Effector CD4-positive, alpha-beta T cell (primary cell): Measurements from ENCODE around the gene SART3.
"Not testable (repeated sequence)": the region's sequence is repeated elsewhere in the genome, so short reads cannot be mapped to it uniquely, and the experiment has no call there.

Source experiments
- DNase-seq: peaks from one replicate; pipeline ENCODE4 v3.0.0-alpha.2; 2020

Gene SART3

DNA sequence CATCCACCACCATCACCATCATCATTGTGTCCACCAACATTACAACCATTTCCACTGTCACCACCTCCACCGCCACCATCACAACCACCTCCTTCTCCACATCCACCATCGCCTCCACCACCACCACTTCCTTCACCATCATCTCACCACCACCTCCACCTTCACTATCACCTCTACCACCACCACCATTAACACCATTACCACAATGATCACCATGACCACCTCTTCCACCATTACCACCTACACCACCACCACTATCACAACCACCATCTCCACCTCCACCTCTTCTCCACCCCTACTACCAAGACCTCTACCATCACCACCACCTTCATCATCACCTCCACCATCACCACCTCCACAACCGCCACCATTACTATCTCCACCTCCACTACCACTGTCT is 17.8 kb upstream of the SART3 start:
- no peak for DNase-seq

DNA sequence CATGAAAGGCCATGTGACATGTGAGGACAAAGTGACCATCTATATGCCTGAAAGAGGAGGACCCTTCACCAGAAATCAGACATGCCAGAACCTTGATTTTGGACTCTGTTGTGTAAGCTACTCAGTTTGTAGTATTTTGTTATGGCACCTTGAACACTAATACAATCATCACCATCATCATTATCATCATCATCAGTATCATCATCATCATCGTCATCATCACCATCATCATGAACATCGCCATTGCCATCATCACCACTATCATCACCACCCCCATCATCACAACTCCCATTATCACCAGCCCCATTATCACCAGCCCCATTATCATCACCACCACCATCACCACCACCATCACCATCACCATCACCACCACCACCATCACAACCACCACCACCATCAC is 17.3 kb upstream of the SART3 start:
- no peak for DNase-seq

DNA sequence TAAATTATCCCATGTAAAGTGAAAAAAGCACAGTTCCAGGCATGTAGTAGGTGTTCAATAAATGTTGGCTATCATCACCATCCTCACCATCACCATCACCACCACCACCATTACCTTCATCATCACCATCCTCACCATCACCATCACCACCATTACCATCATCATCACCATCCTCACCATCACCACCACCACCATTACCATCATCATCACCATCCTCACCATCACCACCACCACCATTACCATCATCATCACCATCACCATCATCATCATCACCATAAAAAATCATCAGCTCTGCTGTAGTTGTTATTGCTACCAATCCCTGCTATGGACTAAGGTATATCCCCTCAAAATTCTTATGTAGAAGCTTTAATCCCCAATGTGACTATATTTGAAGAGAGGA is 16.5 kb upstream of the SART3 start:
- DNase-seq = no peak

DNA sequence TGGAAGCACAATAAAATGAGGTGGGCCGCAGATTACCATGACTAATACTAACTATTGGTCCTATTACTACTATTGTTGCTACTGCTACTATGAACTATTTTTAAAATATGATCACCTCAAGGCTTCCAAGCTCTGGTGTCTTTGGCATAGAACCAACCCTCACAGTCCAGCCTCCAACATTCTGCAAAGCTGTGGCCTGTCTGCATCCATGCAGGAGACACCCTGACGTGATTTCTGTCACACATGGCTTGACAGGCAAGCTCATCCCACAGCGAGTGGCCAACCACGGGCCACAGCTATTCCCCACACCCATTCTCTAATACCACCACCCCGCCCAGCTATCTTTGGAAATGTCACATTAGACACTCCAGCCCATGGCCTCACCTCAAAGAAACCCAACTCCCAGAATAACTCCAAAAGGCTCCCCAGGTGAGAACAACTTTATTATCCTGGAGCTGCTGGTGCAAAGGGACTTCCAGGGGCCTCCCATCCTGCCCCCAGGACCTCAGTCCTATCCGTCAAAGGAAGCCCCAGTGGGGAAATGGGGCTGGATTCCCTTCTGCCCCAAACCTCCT is 15.8 kb upstream of the SART3 start:
- DNase-seq = no peak

DNA sequence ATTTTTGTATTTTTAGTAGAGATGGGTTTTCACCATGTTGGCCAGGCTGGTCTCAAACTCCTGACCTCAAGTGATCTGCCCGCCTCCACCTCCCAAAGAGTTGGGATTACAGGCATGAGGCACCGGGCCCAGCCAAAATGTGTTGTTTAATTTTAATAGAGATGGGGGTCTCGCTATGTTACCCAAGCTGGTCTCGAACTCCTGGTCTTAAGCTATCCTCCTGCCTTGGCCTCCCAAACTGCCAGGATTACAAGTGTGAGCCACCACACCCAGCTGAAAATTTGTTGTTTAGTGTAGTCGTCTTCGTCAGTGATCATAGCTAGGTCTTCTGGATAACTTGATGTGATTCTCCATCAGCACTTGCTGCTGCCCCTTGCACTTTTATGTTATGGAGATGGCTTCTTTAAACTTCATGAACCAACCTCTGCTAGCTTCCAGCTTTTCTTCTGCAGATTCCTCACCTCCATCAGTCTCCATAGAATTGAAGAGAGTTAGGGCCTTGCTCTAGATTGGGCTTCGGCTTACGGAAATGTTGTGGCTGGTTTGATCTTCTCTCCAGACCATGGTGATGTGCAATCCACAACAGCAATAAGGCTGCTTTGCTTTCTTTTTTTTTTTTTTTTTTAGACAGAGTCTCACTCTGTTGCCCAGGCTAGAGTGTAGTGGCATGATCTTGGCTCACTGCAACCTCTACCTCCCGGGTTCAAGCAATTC is 14.4 kb upstream of the SART3 start:
- DNase-seq = no peak

DNA sequence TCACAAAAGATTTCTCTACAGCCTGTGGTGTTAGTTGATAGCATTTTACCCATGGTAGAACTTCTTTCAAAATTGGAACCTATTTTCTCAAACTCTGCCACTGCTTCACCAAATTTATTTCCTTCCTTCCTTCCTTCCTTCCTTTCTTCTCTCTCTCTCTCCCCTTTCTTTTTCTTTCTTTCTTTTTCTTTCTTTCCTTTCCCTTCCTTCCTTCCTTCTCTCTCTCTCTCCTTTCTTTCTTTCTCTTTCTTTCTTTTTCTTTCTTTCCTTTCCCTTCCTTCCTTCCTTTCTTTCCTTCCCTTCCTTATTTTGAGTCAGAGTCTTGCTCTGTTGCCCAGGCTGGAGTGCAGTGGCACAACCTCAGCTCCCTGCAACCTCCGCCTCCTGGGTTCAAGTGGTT is 13.3 kb upstream of the SART3 start:
- not testable (repeated sequence) for DNase-seq

DNA sequence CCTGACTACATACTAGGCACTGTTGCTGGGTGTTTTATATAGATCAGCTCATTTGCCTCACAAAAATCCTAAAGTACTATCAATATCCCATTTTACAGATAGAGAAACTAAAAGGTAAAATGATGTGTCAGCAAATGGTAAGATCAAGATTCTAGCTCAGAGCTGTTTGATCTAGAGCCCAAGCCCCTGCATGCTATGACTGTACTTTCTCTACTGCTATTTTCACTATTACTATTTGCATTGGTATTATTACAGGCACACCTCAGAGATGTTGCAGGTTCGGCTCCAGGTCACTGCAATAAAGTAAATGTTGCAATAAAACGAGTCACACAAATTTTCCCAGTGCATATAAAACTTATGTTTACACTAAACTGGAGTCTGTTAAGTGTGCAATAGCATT is 12.3 kb upstream of the SART3 start:
- DNase-seq = no peak

DNA sequence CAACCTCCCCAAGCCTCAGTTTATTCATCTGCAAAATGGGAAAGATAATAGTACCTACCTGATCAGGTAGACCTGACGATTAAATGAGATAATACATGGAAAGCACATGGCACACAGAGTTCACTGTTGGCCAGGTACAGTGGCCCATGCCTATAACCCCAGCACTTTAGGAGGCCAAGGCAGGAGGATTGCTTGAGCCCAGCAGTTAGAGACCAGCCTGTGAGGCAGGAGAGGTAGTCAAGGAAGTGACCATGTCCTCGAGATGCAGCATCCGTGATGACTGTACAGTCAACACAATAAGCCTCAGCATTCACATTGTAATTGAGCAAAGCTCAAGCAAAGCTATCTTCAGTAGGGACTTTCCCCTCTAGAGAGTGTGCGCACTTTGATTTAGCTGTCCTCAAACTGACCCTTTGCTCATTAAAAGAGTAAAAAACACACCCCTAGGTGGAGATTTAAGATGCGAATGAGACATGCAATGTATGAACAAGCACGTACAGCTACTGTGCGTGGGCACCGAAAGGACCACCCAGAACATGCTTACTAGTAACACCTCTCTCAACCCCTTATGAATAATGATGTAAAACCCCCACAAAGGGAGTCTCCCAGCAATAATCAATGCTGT is 11.3 kb upstream of the SART3 start:
- DNase-seq = no peak

DNA sequence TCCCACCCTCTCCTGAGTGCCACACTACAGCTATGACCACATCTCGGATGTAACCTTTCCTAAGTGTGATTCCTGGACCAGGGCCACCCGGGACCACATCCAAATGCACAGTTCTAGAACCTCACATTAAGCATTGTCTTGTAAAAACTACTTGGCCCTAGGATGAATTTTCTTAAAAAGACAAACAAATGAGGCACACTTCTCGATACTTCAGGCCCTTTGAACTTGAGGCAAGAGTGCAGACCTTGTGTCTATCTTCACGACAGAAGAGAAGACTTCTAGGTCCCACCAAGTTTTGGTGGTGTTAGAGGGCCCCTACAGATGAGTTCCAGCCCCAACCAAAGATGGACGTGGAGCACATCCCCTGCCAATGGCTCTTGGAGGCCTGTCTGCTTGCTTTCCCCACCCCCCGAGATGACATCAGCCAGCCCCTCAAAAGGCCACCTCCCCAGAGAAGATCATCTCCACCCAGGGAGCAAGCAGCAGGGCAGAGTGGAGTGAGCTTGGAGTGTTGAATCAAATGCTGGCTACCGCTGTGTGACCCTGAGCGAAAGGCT is 10.7 kb upstream of the SART3 start:
- DNase-seq = no peak

DNA sequence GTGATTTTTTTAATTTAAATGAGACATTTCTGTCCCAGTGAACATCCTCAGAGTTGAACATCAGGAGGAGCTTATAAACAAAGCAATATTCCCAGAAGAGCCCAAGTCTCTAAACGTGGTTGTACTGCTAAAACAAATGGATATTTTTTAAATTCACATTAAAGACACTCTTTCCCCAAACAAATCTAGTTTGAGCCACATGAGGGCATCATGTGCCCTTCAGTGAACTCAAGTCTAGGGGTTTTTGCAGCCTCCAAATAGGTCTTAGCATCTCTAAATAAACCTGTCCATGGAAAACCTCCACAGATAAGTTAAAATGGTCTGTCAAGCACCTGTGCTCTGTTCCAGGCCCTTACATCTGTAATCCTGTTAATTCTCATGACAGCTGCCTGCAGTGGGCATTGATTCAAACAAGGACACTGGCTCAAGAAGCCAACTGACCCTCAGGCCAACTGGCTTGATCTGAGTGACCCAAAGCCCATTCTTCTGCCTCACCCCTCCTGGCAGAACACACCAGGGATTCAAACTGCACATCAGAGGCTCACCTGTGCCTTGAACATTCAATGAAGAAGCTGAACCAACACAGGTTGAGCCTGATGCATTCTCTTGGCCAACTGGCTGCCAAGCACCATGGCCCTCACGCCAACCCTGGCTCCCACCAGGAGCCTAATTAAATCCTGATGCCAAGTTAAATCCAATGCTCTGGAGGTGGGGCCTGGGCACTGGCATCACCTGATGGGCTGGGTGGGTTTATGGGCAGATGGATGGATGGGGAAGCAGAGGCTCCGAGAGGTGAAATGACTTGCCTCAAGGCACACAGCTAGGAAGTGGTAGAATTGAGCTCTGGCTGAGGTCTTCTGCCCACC is 10.0 kb upstream of the SART3 start:
- no peak for DNase-seq

DNA sequence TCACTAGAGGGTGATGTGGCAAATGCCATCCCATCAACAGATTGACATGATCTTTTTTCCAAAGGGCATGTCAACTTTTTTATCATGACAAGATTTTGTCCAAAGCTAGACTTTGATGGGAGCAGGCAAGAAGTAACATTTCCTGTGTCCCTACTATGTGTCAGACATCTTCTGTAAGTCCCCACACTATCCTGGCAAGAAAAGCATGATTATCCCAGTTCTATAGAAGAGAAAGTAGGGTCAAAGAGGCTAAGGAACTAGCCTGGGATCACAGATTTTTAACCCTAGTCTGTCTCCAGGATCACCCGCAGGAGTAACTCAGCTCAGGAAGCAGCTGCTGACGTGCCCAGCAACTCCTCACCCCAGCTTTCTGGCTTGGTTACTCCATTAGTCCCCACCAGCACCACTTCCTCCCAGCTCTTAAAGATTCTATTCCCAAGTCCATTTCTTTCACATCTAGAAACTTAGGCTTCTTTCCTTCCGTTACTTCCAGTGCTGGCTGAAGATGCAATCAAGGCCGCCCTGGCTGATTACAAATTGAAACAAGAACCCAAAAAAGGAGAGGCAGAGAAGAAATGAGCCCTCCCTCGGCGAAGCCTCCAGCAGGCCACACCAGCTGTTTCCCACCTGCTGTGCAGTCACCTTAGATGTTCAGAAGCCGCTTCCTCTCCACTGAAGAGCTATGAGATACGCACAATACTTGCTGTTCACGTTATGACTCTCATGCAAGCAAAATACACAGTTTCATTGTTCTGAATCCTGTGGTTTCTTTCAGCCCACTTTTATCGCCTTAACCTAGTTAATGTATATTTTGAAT is 7.6 kb upstream of the SART3 start:
- peak; percentile 46 for DNase-seq

DNA sequence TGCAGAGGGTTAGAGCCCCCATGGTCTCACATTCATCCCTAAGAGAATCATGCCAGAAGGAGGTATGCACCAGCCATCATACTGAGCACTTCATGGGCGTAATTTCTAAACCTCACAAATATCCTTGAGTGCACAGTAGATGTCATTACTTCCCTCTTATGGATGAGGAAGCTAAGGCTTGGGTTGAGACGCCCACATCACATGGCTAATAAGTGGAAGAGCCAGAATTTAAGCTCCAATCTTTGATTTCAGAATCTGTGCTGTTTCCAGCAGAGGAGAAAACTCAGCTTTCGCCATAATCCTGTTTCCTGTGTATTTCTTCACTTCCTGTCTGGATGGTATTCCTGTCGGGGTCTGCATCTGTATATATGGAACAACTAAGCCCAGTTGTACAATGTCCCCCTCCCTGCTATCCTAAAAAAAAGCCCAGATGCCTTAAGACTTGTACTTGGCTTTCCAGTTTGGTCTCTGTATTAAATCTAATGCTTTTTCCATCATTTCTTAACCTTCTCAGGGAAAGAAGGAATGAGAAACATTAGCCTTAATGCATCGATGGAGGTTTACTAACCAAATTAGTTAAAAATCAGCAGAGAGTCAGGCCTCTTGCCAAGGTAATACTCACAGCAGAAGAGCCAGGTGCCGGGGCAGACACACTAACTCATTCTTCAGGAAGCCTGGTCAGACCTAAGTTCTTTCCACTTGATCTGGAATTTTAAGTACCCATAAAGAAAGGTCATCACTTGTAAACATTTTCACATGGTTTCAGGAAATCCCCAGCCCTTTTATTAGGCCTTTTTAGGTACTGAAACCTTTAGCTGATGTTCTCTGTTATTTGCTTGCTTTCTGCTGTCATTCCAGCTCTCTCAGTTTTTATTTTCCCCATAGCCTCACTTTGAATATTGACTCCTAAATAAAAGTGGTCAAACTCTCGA is 6.7 kb upstream of the SART3 start:
- no peak for DNase-seq

DNA sequence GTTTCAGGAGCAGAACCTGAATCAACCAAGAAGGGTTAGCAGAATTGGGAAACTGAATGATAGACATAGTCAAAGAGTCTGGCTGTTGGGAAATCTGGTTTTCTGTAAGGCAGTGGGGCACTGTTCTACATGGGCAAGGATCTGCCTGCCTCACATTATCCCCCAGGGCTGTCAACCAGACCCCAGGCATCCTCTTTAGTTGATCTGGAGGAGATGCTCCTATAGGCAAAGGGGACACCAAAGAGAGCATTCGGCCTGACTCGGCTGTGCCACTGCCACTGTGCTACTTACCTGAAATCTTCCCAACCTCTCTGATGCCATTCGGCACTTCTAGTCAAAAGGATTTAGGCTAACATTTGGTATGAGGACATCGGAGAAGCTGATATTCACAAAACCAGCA is 5.5 kb upstream of the SART3 start:
- DNase-seq = no peak

DNA sequence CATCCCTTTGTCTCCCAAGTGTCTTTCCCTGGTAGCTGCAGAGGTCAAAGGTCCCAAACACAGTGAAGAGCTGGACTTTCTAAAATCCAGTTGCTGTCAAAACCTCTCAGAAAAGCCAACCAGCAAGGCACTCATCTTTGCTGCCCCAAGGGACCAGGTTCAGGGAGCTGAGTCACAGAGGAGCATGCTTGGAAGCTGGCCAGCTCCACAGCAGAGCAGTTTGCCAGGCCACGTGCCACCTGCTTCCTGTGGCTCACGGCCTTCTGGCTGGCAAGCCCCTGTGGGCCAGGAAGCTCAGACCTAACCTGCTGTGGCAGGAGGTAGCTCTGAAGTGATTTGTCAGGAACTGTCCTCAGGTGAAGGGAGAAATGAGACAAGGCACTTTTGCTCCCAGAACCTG is 5.0 kb upstream of the SART3 start:
- peak; percentile 37 for DNase-seq

DNA sequence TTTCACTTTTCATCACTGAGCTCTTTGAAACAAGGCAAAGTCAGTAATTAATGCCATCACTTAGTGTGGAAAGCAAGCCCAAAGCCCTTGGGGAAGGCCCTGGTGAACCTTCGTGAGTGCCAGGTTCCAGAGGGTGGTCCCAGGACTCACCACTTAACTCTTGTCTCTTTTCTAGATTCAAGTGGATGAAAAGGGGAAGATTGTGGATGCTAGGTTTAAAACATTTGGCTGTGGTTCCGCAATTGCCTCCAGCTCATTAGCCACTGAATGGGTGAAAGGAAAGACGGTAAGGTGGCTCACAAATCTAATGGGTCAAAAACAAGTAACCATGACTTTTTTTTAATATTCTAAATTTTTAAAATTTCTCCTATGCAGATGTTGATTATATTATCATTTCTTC is 4.2 kb upstream of the SART3 start:
- DNase-seq = no peak

DNA sequence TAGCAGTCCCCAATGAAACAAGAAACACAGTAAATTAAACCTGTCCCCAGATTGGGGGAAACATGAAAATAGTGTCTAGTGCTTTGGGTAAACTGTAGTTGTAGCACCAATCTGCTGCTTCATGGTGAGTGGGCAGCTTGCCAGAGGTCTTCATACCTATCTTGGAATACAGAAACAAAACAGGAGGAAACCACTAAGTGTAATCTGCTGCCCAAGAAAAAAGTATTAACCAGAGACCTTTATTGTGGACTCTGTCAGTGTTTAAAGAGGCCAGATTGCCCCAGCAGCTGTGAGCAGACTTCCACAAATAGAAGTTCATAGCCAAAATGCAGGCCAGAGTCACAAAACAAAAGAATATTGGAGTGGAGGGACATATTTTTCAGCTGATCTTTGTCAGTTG is 3.8 kb upstream of the SART3 start:
- DNase-seq = no peak

DNA sequence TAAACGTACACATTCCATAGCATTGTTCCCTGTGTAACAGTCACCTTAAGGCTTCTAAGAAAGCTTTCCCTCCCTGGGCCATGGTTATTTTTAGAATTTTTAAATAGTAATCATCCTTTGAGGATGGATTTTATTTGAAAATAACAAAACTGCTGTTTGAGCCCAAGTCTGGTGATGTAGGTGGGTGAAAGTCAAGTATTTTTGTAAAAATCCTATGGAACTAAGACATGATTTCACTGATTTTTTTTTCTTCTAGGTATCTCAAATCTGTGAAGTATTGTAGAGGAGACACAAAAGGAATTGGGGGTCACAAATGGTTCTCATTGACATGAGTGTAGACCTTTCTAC is 2.8 kb upstream of the SART3 start:
- DNase-seq = no peak

DNA sequence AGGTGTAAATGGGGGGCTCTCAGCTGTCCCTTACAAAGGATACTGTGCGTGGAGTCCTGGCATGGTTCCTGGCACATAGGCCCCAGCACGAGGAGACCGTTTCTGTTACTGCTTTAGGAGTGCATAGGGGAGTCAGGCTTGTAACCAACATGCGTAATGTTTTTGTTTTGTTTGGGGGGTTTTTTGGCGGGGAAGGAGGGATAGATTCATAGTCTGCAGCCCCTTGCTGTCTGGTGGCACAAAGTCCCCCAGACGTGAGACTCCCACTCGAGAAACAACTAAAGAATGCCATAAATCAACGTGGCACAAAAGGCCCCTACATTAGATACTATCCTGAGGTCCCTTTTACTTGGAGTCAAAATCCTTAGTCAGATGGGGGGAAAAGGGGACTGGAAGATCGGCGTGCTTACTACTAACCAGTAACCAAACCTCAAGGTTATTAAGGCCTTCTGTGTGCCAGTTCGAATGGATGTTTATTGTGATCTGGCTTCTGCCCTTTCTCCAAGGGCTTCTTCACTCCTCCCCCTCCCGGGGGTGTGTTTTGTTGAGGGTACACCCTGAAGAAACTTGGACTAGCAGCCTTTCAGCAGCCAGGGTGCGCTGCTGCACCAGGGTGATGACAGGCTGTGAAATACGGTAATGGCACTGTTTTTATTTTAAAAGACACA is 2.3 kb upstream of the SART3 start:
- DNase-seq = peak; percentile 83

DNA sequence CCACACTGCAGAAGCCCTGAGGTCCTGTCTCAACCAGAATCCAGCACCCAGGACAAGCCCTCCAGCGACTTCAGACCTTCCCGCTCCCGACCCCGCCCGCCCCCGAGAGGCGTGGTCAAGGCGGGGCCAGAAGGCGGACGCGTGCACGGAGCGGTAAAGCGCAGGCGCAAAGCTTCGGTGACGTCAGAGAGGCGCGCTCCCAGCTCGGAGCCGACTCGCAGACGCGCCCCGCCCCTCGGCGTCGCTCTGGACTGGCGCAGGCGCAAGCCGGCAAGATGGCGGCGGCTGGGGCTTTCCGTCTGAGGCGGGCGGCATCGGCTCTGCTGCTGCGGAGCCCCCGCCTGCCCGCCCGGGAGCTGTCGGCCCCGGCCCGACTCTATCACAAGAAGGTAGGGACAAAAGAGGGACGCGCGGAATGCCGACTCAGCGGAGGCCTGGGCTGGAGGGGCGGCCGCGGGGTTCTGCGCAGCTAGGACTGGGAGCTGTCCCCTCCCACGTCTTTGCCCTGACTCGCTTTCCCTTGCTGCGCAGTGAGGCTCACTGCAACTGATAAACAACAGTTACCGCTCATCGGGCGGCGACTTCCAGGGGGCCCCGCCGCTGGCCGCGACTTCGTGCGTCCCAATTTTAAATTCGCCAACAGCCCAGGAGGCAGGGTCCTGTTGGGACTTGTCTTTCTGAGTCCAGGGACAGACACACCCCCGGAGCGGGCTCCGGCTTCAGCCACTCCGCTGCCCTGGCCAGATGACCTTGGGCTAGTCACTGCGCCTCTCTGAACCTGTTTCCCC is 1.6 kb upstream of the SART3 start, which contains the start of gene ISCU:
Gene ISCU, plus strand, starts transcription at position 249 of the 788 bp plus-strand sequence. Its CDS starts 27 bp downstream, at position 276.
- DNase-seq = peak; percentile 99
